K562 (cell line): ENCODE measurements around the gene LGALS8. TPM values are rescaled to one million over a fixed set of nuclear protein-coding genes. Genes with fewer than 3 reads are reported as not detected.

Experiments used
- COPS2 ChIP-seq: fragments of 450-650 bp; conservative IDR thresholded peaks from 2 replicates; pipeline ENCODE4 v1.6.1; 2016; ENCODE audit warnings: mild to moderate bottlenecking, moderate library complexity
- FOXK2 ChIP-seq, 2 experiments: fragments of 450-650 bp; IDR thresholded peaks in 1 of 2; conservative IDR thresholded peaks in 1 of 2; 2 replicates each; pipeline ENCODE4 v1.6.1; 2016; ENCODE audit warnings: low read depth in 2 of 2, mild to moderate bottlenecking in 1 of 2
- GMEB1 ChIP-seq: fragments of 250-450 bp; sonication (Bioruptor Pico); IDR thresholded peaks from 2 replicates; pipeline ENCODE4 v1.4.0; 2020; ENCODE audit warnings: mild to moderate bottlenecking
- MBD2 ChIP-seq: sonication (generic); IDR thresholded peaks from 2 replicates; pipeline ENCODE4 v1.6.1; 2016; ENCODE audit warnings: low read depth, borderline replicate concordance
- MEIS2 ChIP-seq: fragments of 450-650 bp; IDR thresholded peaks from 2 replicates; pipeline ENCODE4 v1.6.1; 2014; ENCODE audit warnings: mild to moderate bottlenecking; ENCODE audit not compliant: partially characterized antibody
- RAD21 ChIP-seq, 2 experiments: fragments of 250-450 bp in 1 of 2; fragments of 450-650 bp in 1 of 2; sonication (Bioruptor Pico) in 1 of 2; formaldehyde crosslinking in 1 of 2; IDR thresholded peaks in 1 of 2; conservative IDR thresholded peaks in 1 of 2; 2 replicates each; pipeline versions ENCODE4 v1.4.0 to v1.8.0; 2020 to 2022; ENCODE audit warnings: mild to moderate bottlenecking in 2 of 2, moderate library complexity in 1 of 2
- SMARCB1 ChIP-seq: IDR thresholded peaks from 2 replicates; pipeline ENCODE4 v1.6.1; 2011; ENCODE audit warnings: improper control_type of control experiment, low read depth; ENCODE audit not compliant: insufficient read length
- SOX6 ChIP-seq: fragments of 450-650 bp; IDR thresholded peaks from 2 replicates; pipeline ENCODE4 v1.6.1; 2014; ENCODE audit warnings: mild to moderate bottlenecking
- ZNF175 ChIP-seq: fragments of 200-800 bp; sonication (Bioruptor generic); IDR thresholded peaks from 2 replicates; pipeline ENCODE4 v1.6.1; 2016; ENCODE audit warnings: low read depth, mild to moderate bottlenecking, missing genetic modification characterization, missing compliant biosample characterization
- ZNF583 ChIP-seq: fragments of 250-450 bp; sonication (Bioruptor Pico); IDR thresholded peaks from 2 replicates; pipeline ENCODE4 v1.4.0; 2020
- polyA plus RNA-seq, 8 experiments: library from polyadenylated mRNA; depleted of rRNA in 4 of 8; stranded (reverse) in 5 of 8; unstranded in 3 of 8; fragments of >200 nt; fragmentation: Nextera tagmentation in 2 of 8; fragmentation: Illumina TruSeq in 1 of 8; extraction: Ambion mirVana in 2 of 8; extraction: Trizol in 1 of 8; gene quantifications; 2 replicates each; pipeline versions ENCODE4 v1.2.1 to v1.2.3, GENCODE V29; 2011 to 2014; ENCODE audit warnings: inconsistent platforms in 1 of 8, missing spikeins in 1 of 8
- total RNA-seq, 7 experiments: library from RNA; depleted of rRNA in 6 of 7; stranded (reverse); fragments of >200 nt in 6 of 7; fragmentation: Illumina TruSeq in 2 of 7; extraction: Trizol in 2 of 7; gene quantifications; 2 replicates each; pipeline versions ENCODE4 v1.2.1 to v1.2.3, GENCODE V29; 2011 to 2021; ENCODE audit warnings: low replicate concordance in 1 of 7
- TF ChIP-seq, protein P1 (sequence below), 2 experiments: fragments of 450-650 bp; IDR thresholded peaks; 2 replicates each; pipeline ENCODE4 v1.6.1; 2016; ENCODE audit warnings: mild to moderate bottlenecking in 2 of 2, borderline replicate concordance in 1 of 2, low read depth in 1 of 2, moderate library complexity in 1 of 2
- TF ChIP-seq, protein P2 (sequence below): fragments of 150-350 bp; conservative IDR thresholded peaks from 2 replicates; pipeline ENCODE4 v1.6.1; 2014; ENCODE audit warnings: low read length
- TF ChIP-seq, protein P3 (sequence below): sonication (generic); formaldehyde crosslinking; IDR thresholded peaks from 2 replicates; pipeline ENCODE4 v1.8.0; 2022; ENCODE audit warnings: mild to moderate bottlenecking, missing genetic modification reagents

LGALS8 gene
- total and polyA plus RNA-seq, 9 of the 15 experiments (the other 6 are each of a cell fraction or from before 2014, with no cell fraction given): 57.4 to 87.7 (median 70.3) TPM

DNA sequence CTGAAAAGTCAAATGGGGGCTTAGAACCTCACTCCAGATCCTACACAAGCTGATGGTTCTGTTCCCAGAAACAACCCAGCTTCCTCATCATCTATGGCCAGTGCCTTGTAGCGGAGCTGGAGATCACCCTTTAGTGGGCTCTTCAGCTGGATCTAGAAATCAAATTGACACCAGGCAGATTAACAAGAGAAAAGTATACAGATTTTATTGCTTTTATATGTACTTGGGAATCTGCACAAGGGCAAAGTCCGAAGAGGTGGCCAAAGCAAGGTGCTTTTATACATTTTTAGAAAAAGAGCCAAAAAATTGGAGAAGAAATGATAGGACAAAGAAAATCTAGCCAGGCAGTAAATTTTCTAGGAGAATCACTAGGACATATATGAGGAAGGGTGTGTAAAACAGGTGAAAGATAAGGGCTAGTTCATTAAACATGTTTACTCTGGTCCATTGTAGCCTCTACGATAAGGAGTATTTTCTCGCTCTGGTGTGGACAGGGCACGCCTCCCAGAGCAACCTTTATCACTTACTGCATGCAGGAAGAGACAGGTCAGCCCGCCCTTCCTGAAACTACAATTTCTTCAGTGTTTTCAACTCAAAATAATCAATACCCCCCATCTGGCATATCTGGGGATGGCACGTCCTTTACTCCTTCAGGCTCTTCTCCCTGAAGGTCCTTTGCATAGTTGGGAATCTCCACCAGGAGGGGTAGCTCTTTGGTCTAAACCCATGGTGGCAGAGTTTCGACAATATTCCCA is 14.0 kb upstream of the LGALS8 start (continued):
- 0 out of 4 replicates have a peak, but pooled peaks of 1 of the 2 experiments have one; percentile 32 for TF ChIP-seq RAD21 (CRISPR knock-in tag; conservative IDR thresholded peaks at IDR 0.05 in 1 of 2, IDR thresholded peaks at IDR 0.05 in 1 of 2)
- TF ChIP-seq ZNF175: peak; percentile 99
- TF ChIP-seq COPS2: no peak
- TF ChIP-seq MBD2: no peak
- 0 out of 2 replicates have a peak, but pooled peaks have one; percentile 30 for TF ChIP-seq ZNF583 (CRISPR knock-in tag)
- TF ChIP-seq, protein P1, sequence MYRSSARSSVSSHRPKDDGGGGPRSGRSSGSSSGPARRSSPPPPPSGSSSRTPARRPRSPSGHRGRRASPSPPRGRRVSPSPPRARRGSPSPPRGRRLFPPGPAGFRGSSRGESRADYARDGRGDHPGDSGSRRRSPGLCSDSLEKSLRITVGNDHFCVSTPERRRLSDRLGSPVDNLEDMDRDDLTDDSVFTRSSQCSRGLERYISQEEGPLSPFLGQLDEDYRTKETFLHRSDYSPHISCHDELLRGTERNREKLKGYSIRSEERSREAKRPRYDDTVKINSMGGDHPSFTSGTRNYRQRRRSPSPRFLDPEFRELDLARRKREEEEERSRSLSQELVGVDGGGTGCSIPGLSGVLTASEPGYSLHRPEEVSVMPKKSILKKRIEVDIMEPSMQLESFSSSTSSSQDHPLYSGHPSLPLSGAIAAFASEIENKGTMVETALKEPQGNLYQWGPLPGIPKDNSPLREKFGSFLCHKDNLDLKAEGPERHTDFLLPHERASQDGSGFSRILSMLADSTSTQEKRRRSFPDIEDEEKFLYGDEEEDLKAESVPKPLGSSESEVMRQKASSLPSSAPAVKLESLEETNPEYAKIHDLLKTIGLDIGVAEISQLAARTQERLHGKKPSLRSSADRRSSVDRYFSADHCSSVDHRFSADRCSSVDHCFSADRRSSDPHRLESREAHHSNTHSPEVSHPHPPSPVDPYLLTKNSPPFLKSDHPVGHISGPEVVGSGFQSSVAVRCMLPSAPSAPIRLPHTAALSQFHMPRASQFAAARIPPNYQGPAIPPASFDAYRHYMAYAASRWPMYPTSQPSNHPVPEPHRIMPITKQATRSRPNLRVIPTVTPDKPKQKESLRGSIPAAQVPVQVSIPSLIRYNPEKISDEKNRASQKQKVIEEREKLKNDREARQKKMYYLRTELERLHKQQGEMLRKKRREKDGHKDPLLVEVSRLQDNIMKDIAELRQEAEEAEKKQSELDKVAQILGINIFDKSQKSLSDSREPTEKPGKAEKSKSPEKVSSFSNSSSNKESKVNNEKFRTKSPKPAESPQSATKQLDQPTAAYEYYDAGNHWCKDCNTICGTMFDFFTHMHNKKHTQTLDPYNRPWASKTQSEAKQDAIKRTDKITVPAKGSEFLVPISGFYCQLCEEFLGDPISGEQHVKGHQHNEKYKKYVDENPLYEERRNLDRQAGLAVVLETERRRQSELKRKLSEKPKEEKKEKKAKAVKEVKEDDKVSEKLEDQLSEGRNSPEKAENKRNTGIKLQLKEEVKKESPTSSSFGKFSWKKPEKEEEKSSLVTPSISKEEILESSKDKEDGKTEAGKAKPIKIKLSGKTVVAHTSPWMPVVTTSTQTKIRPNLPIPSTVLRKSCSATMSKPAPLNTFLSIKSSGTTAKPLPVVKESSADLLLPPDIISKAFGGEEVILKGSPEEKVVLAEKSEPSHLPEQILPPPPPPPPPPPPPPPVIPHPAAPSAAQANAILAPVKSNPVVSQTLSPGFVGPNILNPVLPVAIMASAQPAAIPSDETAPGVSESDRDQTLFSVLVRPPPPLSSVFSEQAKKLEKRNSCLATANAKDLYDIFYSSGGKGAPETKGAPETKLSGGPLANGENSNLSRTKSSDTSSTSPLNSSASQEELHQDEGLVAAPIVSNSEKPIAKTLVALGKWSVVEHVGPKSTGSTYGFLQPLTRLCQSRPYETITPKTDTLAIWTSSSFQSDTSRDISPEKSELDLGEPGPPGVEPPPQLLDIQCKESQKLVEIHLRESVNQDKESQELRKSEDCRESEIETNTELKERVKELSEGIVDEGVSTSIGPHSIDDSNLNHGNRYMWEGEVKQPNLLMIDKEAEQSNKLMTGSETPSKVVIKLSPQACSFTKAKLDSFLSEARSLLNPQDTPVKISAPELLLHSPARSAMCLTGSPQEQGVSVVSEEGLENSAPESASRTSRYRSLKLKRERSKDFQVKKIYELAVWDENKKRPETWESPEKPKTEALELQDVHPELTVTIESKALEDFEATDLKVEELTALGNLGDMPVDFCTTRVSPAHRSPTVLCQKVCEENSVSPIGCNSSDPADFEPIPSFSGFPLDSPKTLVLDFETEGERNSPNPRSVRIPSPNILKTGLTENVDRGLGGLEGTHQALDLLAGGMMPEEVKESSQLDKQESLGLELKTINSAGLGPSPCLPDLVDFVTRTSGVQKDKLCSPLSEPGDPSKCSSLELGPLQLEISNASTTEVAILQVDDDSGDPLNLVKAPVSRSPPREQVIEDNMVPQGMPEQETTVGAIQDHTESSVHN (IDR thresholded peaks at IDR 0.05; ENCODE audit: borderline replicate concordance in 1 of 2, low read depth in 1 of 2): no peak
- TF ChIP-seq, protein P2, sequence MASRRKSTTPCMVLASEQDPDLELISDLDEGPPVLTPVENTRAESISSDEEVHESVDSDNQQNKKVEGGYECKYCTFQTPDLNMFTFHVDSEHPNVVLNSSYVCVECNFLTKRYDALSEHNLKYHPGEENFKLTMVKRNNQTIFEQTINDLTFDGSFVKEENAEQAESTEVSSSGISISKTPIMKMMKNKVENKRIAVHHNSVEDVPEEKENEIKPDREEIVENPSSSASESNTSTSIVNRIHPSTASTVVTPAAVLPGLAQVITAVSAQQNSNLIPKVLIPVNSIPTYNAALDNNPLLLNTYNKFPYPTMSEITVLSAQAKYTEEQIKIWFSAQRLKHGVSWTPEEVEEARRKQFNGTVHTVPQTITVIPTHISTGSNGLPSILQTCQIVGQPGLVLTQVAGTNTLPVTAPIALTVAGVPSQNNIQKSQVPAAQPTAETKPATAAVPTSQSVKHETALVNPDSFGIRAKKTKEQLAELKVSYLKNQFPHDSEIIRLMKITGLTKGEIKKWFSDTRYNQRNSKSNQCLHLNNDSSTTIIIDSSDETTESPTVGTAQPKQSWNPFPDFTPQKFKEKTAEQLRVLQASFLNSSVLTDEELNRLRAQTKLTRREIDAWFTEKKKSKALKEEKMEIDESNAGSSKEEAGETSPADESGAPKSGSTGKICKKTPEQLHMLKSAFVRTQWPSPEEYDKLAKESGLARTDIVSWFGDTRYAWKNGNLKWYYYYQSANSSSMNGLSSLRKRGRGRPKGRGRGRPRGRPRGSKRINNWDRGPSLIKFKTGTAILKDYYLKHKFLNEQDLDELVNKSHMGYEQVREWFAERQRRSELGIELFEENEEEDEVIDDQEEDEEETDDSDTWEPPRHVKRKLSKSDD: no peak
- TF ChIP-seq MEIS2: peak; percentile 78
- TF ChIP-seq FOXK2 (conservative IDR thresholded peaks at IDR 0.05 in 1 of 2, IDR thresholded peaks at IDR 0.05 in 1 of 2; ENCODE audit: low read depth in 2 of 2): 0 out of 4 replicates have a peak, but pooled peaks have one; percentile 25 to 34
- TF ChIP-seq SOX6: peak; percentile 92
- TF ChIP-seq, protein P3, sequence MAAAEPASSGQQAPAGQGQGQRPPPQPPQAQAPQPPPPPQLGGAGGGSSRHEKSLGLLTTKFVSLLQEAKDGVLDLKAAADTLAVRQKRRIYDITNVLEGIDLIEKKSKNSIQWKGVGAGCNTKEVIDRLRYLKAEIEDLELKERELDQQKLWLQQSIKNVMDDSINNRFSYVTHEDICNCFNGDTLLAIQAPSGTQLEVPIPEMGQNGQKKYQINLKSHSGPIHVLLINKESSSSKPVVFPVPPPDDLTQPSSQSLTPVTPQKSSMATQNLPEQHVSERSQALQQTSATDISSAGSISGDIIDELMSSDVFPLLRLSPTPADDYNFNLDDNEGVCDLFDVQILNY (CRISPR knock-in tag): no peak
- TF ChIP-seq GMEB1 (CRISPR knock-in tag): no peak
- TF ChIP-seq SMARCB1: peak; percentile 69
